ENCODE data around the gene PAPOLA. TPM values are rescaled to one million over a fixed set of nuclear protein-coding genes. Genes with fewer than 3 reads are reported as not detected.

The PAPOLA gene
- total RNA-seq, 4 donors from 2014 or later = 66.1 to 91.4 (median 76.0) TPM

- intact Hi-C loops (cut with DNase I; ENCODE audit: low total_unique reads) = no loop called here
- 92% methylated on average over 3 of the region's 3 CpGs for WGBS, 2 donors
- no peak for TF ChIP-seq CTCF (IDR thresholded peaks at IDR 0.05)
- no peak for TF ChIP-seq POLR2A (IDR thresholded peaks at IDR 0.05)
- no peak for DNase-seq (ENCODE audit: low spot score in 2 of 2)
- no peak overlapping the region for H3K4me3 ChIP-seq (ENCODE audit: low read depth, poor library complexity, severe bottlenecking)
These were observed 7.9 kb upstream of the PAPOLA start for GRCh38 chr14:96494331-96494730.

- intact Hi-C loops (cut with DNase I; ENCODE audit: low total_unique reads) = no loop called here
- 71 to 76% methylated on average over 5 of the region's 5 CpGs for WGBS, 2 donors
- no peak for DNase-seq (ENCODE audit: low spot score in 2 of 2)
- no peak overlapping the region for H3K4me3 ChIP-seq (ENCODE audit: low read depth, poor library complexity, severe bottlenecking)
- TF ChIP-seq CTCF (IDR thresholded peaks at IDR 0.05) (no peak), POLR2A (IDR thresholded peaks at IDR 0.05) (no peak)
These were observed 5.1 kb upstream of the PAPOLA start for GRCh38 chr14:96497087-96497486.

- no peak for TF ChIP-seq CTCF (IDR thresholded peaks at IDR 0.05)
- TF ChIP-seq POLR2A (IDR thresholded peaks at IDR 0.05) = no peak
- H3K4me3 ChIP-seq (ENCODE audit: low read depth, poor library complexity, severe bottlenecking) = no peak overlapping the region
- WGBS, 2 donors = 79 to 86% methylated on average over 3 of the region's 3 CpGs
- DNase-seq (ENCODE audit: low spot score in 2 of 2) = no peak
- intact Hi-C loops (cut with DNase I; ENCODE audit: low total_unique reads) = no loop called here
These were observed 4.6 kb upstream of the PAPOLA start for GRCh38 chr14:96497586-96497985.

- WGBS, 2 donors = 10 to 12% methylated on average over 15 of the region's 15 CpGs
- intact Hi-C loops (cut with DNase I; ENCODE audit: low total_unique reads) = no loop called here
These were observed 904 bp upstream of the PAPOLA start for GRCh38 chr14:96501217-96501739.

GRCh38 chr14:96502621-96503305, 581 bp downstream of the PAPOLA start:
- intact Hi-C loops (cut with DNase I; ENCODE audit: low total_unique reads) = no loop called here
- DNase-seq (ENCODE audit: low spot score in 2 of 2) = peak; percentile 35 to 90

More at GRCh38 chr14:96501217-96501739, 904 bp upstream of the PAPOLA start:
- H3K4me3 ChIP-seq (ENCODE audit: low read depth, poor library complexity, severe bottlenecking) = peak overlapping the region; percentile 79
- no peak for DNase-seq (ENCODE audit: low spot score in 2 of 2)
- TF ChIP-seq CTCF (IDR thresholded peaks at IDR 0.05) = no peak
- TF ChIP-seq POLR2A (IDR thresholded peaks at IDR 0.05) = no peak

More at GRCh38 chr14:96502621-96503305, 581 bp downstream of the PAPOLA start:
- WGBS, 2 donors = 1% methylated on average over 47 of the region's 47 CpGs
- H3K4me3 ChIP-seq (ENCODE audit: low read depth, poor library complexity, severe bottlenecking) = peak overlapping the region; percentile 79
- peak in 1 of 2 donors; percentile 7 for TF ChIP-seq POLR2A (IDR thresholded peaks at IDR 0.05)
- no peak for TF ChIP-seq CTCF (IDR thresholded peaks at IDR 0.05)
